ENCODE measurements around the gene TOX4.

TOX4 gene

DNA sequence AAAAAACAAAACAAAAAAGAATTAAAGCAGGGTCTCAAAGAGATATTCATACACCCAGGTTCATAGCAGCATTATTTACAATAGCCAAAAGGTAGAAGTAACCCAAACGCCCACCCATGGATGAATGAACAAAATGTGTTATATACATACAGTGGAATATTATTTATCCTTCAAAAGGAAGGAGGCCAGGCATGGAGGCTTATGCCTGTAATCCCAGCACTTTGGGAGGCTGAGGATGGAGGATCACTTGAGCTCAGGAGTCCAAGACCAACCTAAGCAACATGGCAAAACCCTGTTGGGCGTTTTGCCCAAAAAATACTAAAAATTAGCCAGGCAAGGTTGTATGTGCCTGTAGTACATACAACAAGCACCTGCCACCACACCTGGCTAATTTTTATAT is 29.6 kb downstream of the TOX4 start:
- Histone ChIP-seq H3K27ac (no peak overlapping the region), H3K9me3 (no peaks in the 10 kb centered on the region), H3K4me3 (no peak overlapping the region), H3K27me3 (no peaks in the 10 kb centered on the region), H3K36me3 (peaks cover 17 to 45% (median 19%) of the 10 kb centered on the region in 3 donors), H3K4me1 (peaks cover 0 to 23% (median 17%) of the 10 kb centered on the region in 4 donors)
- no peak for DNase-seq
- intact Hi-C loops (cut with DNase I; ENCODE audit: low total_unique reads) = no loop called here
- TF ChIP-seq CTCF (IDR thresholded peaks at IDR 0.05) = no peak

DNA sequence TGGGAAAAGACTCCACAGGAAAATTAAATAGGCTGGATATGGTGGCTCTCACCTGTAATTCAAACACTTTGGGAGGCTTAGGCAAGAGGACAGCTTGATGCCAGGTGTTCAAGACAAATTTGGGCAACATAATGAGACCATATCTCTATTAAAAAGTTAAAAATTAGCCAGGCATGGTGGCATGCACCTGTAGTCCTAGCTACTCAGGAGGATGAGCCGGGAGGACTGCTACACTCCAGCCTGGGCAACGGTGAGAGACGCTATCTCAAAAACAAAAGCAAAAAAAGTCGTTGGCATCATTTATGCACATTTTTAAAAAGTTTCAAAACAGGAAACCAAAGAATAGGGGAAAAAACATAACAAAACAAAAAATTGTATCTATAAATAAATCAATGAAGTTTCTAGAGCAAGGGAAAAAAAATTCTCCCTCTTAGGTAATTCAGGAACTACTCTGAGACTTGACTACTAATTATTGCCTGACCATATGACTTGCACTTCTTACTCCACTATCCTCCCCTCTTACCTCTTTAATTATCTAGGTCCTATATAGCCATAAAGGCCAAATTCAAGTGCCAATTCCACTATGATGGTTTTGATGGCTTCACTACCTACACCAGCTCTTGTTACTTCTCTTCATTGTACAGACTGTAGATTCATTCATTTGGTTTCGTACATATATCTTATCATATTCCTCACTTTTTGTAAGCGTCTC is 32.6 kb downstream of the TOX4 start:
- intact Hi-C loops (cut with DNase I; ENCODE audit: low total_unique reads) = loop anchor here (5.0 kb wide), 1 partner anchor 72 kb away; no protein-coding TSS in a partner anchor
- Histone ChIP-seq H3K27me3 (no peaks in the 10 kb centered on the region), H3K4me3 (peak overlapping the region; percentile 65 to 74), H3K36me3 (peaks cover 0 to 22% (median 4%) of the 10 kb centered on the region in 3 donors), H3K27ac (no peak overlapping the region), H3K9me3 (no peaks in the 10 kb centered on the region), H3K4me1 (peaks cover 0 to 21% (median 15%) of the 10 kb centered on the region in 4 donors)
- TF ChIP-seq CTCF (IDR thresholded peaks at IDR 0.05) = no peak
- DNase-seq = no peak

GRCh38 chr14:21510735-21511657 is 34.0 kb downstream of the TOX4 start, which contains the start of gene METTL3:
TSS of gene METTL3 (minus strand) at chr14:21511340. CDS start at chr14:21511223, 117 bp downstream.
- Histone ChIP-seq H3K4me1 (peaks cover 0 to 21% (median 15%) of the 10 kb centered on the region in 4 donors), H3K4me3 (peak within 1 kb of the TSS; percentile 65 to 74), H3K27me3 (no peaks in the 10 kb centered on the region), H3K9me3 (no peaks in the 10 kb centered on the region), H3K36me3 (peaks cover 0 to 22% (median 4%) of the 10 kb centered on the region in 3 donors), H3K27ac (peak within 1 kb of the TSS; percentile 71 to 85)
- TF ChIP-seq CTCF (IDR thresholded peaks at IDR 0.05) = no peak
- peak; percentile 99 for DNase-seq
- intact Hi-C loops (cut with DNase I; ENCODE audit: low total_unique reads) = loop anchor here (5.0 kb wide), 1 partner anchor 74 kb away; no protein-coding TSS in a partner anchor

DNA sequence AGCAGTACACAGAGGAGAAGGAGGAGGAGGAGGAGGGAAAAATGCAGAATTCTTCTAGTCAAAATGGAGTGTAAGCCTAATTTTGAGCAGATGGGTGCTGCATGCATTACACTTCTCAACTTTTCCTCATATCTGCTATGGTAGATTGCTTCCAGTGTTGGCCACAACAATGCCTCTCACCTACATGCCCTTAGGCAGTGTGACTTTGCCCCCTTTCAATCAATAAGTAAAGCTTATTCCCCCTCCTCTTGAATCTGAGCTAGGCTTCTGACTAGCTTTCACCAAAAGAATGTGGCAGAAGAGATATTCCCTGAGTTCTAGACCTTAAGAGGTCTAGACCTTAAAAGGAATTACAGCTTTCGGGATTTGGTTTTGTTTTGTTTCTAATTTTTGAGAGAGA is 37.3 kb downstream of the TOX4 start:
- TF ChIP-seq CTCF (IDR thresholded peaks at IDR 0.05) = no peak
- Histone ChIP-seq H3K4me3 (no peak overlapping the region), H3K36me3 (peaks cover 0 to under 1% (median 0%) of the 10 kb centered on the region in 3 donors), H3K9me3 (no peaks in the 10 kb centered on the region), H3K27me3 (no peaks in the 10 kb centered on the region), H3K4me1 (peaks cover 0 to 13% (median 11%) of the 10 kb centered on the region in 4 donors), H3K27ac (no peak overlapping the region)
- intact Hi-C loops (cut with DNase I; ENCODE audit: low total_unique reads) = loop anchor here (5.0 kb wide), 1 partner anchor 77 kb away; no protein-coding TSS in a partner anchor
- DNase-seq = no peak

- no peak for TF ChIP-seq CTCF (IDR thresholded peaks at IDR 0.05)
- intact Hi-C loops (cut with DNase I; ENCODE audit: low total_unique reads) = no loop called here
- DNase-seq = no peak
- no peaks in the 10 kb centered on the region for H3K27me3 ChIP-seq
- H3K27ac ChIP-seq = no peak overlapping the region
- no peaks in the 10 kb centered on the region for H3K9me3 ChIP-seq
- peaks cover 0 to 11% (median 0%) of the 10 kb centered on the region in 3 donors for H3K36me3 ChIP-seq
- H3K4me3 ChIP-seq = no peak overlapping the region
- H3K4me1 ChIP-seq = no peaks in the 10 kb centered on the region
Observed at GRCh38 chr14:21518725-21519124, 41.7 kb downstream of the TOX4 start.
